HCT116 (cell line): ENCODE measurements around the gene ALDH1L1. TPM values are rescaled to one million over a fixed set of nuclear protein-coding genes. Genes with fewer than 3 reads are reported as not detected.

Experiments used
- ATAC-seq: fragments of 200-7000 bp; cut with Tn5 transposase; 2 replicates; pipeline ENCODE4 v1.9.1; 2020; ENCODE audit warnings: mild to moderate bottlenecking, moderate library complexity
- BruUV-seq: library from RNA; stranded (reverse); fragments of 400-500 nt; replicated peaks from 2 replicates; lab custom pipeline; 2021; lab: Mats Ljungman, UMichigan
- CTCF ChIA-PET: fragments of 300-600 bp; sonication (Branson Sonifier 250); formaldehyde crosslinking; loops from one replicate; lab custom pipeline; 2021; ENCODE audit warnings: antibody characterized with exemption; lab: Charles Lee
- POLR2A ChIA-PET: fragments of 300-600, 350-600 bp; sonication (Branson Sonifier 250); formaldehyde crosslinking; loops from one replicate; lab custom pipeline; 2021; ENCODE audit warnings: antibody characterized with exemption; lab: Charles Lee
- RAD21 ChIA-PET, 2 experiments: fragments of 300-600 bp; sonication (Branson Sonifier 250); formaldehyde crosslinking; loops; one replicate each; lab custom pipeline; 2023; ENCODE audit warnings: low total read pairs in 2 of 2; ENCODE audit not compliant: uncharacterized antibody in 2 of 2, unreplicated experiment in 2 of 2, low non-redundant PET in 1 of 2; lab: Charles Lee
- DNase-seq: peaks from one replicate; pipeline ENCODE4 v3.0.0-alpha.2; 2010; ENCODE audit warnings: low read depth, low spot score
- H2AFZ ChIP-seq: fragments of 200-600 bp; shearing (Covaris generic), sonication (generic); 2 replicates; pipeline ENCODE4 v1.6.1; 2017; ENCODE audit warnings: low read depth, mixed run types, mixed read lengths, antibody characterized with exemption, low read length; ENCODE audit not compliant: poor library complexity, severe bottlenecking
- H3K27ac ChIP-seq: 2 replicates; pipeline ENCODE4 v1.5.1; 2012; ENCODE audit warnings: low read depth, low read length
- H3K27me3 ChIP-seq: fragments of 200-600 bp; sonication (generic); 2 replicates; pipeline ENCODE4 v1.6.1; 2016; ENCODE audit warnings: mixed run types, low read length, mixed read lengths; ENCODE audit not compliant: insufficient read depth
- H3K36me3 ChIP-seq, 2 experiments: fragments of 200-500 bp in 1 of 2; fragments of 200-600 bp in 1 of 2; sonication (Bioruptor generic) in 1 of 2; sonication (generic) in 1 of 2; 2 replicates each; pipeline versions ENCODE4 v1.5.1 to v1.6.1; 2014 to 2016; ENCODE audit warnings: low read length in 2 of 2, inconsistent platforms in 1 of 2, mixed read lengths in 1 of 2, mixed run types in 1 of 2; ENCODE audit not compliant: insufficient read depth in 2 of 2, control insufficient read depth in 1 of 2
- H3K4me1 ChIP-seq, 2 experiments: fragments of 200-600 bp in 1 of 2; sonication (generic) in 1 of 2; 2 replicates each; pipeline versions ENCODE4 v1.5.1 to v1.6.1; 2012 to 2017; ENCODE audit warnings: low read length in 2 of 2, inconsistent platforms in 1 of 2, mild to moderate bottlenecking in 1 of 2, mixed read lengths in 1 of 2, mixed run types in 1 of 2, moderate library complexity in 1 of 2; ENCODE audit not compliant: insufficient read depth in 2 of 2, control insufficient read depth in 1 of 2
- H3K4me2 ChIP-seq: fragments of 200-600 bp; sonication (generic); 2 replicates; pipeline ENCODE4 v1.6.1; 2017; ENCODE audit warnings: mixed run types, low read length, mixed read lengths
- H3K4me3 ChIP-seq, 2 experiments: fragments of 200-600 bp in 1 of 2; sonication (generic) in 1 of 2; replicated peaks in 1 of 2; 2 replicates each; pipeline ENCODE4 v1.5.1; 2011 to 2016; ENCODE audit warnings: low read length in 2 of 2, control low read depth in 1 of 2, low read depth in 1 of 2, mild to moderate bottlenecking in 1 of 2, mixed read lengths in 1 of 2, mixed run types in 1 of 2
- H3K79me2 ChIP-seq: fragments of 200-600 bp; sonication (generic); 2 replicates; pipeline ENCODE4 v1.6.1; 2017; ENCODE audit warnings: mild to moderate bottlenecking, mixed run types, low read length, moderate library complexity, mixed read lengths; ENCODE audit not compliant: insufficient read depth
- H3K9ac ChIP-seq: fragments of 200-600 bp; sonication (generic); 2 replicates; pipeline ENCODE4 v1.6.1; 2016; ENCODE audit warnings: low read length, mixed read lengths
- H3K9me2 ChIP-seq: fragments of 200-600 bp; sonication (generic), shearing (Covaris generic); 2 replicates; pipeline ENCODE4 v1.6.1; 2017; ENCODE audit warnings: mixed run types, mild to moderate bottlenecking, moderate library complexity; ENCODE audit not compliant: insufficient read depth
- H3K9me3 ChIP-seq, 2 experiments: fragments of 200-500 bp in 1 of 2; fragments of 200-600 bp in 1 of 2; sonication (Bioruptor generic) in 1 of 2; sonication (generic) in 1 of 2; 2 replicates each; pipeline ENCODE4 v1.6.1; 2014 to 2017; ENCODE audit warnings: low read length in 2 of 2, mixed read lengths in 2 of 2, inconsistent platforms in 1 of 2, low read depth in 1 of 2, mild to moderate bottlenecking in 1 of 2, mixed run types in 1 of 2, moderate library complexity in 1 of 2; ENCODE audit not compliant: control insufficient read depth in 1 of 2, insufficient read depth in 1 of 2
- H4K20me1 ChIP-seq: fragments of 200-600 bp; sonication (generic), shearing (Covaris generic); 2 replicates; pipeline ENCODE4 v1.6.1; 2017; ENCODE audit warnings: mixed run types, mild to moderate bottlenecking, moderate library complexity; ENCODE audit not compliant: insufficient read depth
- ATF3 ChIP-seq: IDR thresholded peaks from 2 replicates; pipeline ENCODE4 v1.6.1; 2012
- CBX3 ChIP-seq: IDR thresholded peaks from 2 replicates; pipeline ENCODE4 v1.6.1; 2012; ENCODE audit warnings: low read depth
- CEBPB ChIP-seq: IDR thresholded peaks from 2 replicates; pipeline ENCODE4 v1.6.1; 2012; ENCODE audit warnings: low read depth
- CTCF ChIP-seq, 3 experiments: fragments of 200-600 bp in 1 of 3; sonication (generic) in 1 of 3; IDR thresholded peaks in 2 of 3; conservative IDR thresholded peaks in 1 of 3; 2 replicates each; pipeline ENCODE4 v1.5.1; 2012 to 2017; ENCODE audit warnings: low read depth in 2 of 3, low read length in 2 of 3, antibody characterized with exemption in 1 of 3, borderline replicate concordance in 1 of 3, control low read depth in 1 of 3, mild to moderate bottlenecking in 1 of 3, mixed read lengths in 1 of 3, mixed run types in 1 of 3, moderate library complexity in 1 of 3; ENCODE audit not compliant: insufficient read depth in 1 of 3
- EGR1 ChIP-seq: IDR thresholded peaks from 2 replicates; pipeline ENCODE4 v1.6.1; 2012; ENCODE audit warnings: low read depth
- ELF1 ChIP-seq: IDR thresholded peaks from 2 replicates; pipeline ENCODE4 v1.6.1; 2012; ENCODE audit warnings: low read depth, borderline replicate concordance
- EZH2 ChIP-seq: fragments of 200-600 bp; sonication (generic); IDR thresholded peaks from 2 replicates; pipeline ENCODE4 v1.6.1; 2017; ENCODE audit warnings: antibody characterized with exemption, mixed run types
- EZH2phosphoT487 ChIP-seq: fragments of 200-600 bp; IDR thresholded peaks from 2 replicates; pipeline ENCODE4 v1.6.1; 2018; ENCODE audit warnings: antibody characterized with exemption, borderline replicate concordance
- FOSL1 ChIP-seq: IDR thresholded peaks from 2 replicates; pipeline ENCODE4 v1.6.1; 2012; ENCODE audit warnings: low read depth
- JUND ChIP-seq: IDR thresholded peaks from 2 replicates; pipeline ENCODE4 v1.6.1; 2012
- RAD21 ChIP-seq: IDR thresholded peaks from 2 replicates; pipeline ENCODE4 v1.6.1; 2012; ENCODE audit warnings: low read depth, mild to moderate bottlenecking
- SIN3A ChIP-seq: IDR thresholded peaks from 2 replicates; pipeline ENCODE4 v1.6.1; 2012; ENCODE audit warnings: low read depth
- SP1 ChIP-seq: IDR thresholded peaks from 2 replicates; pipeline ENCODE4 v1.6.1; 2012; ENCODE audit warnings: low read depth
- SRF ChIP-seq: IDR thresholded peaks from 2 replicates; pipeline ENCODE4 v1.6.1; 2012; ENCODE audit warnings: low read depth
- TCF7L2 ChIP-seq: IDR thresholded peaks from 2 replicates; pipeline ENCODE4 v1.7.0; 2011; ENCODE audit warnings: borderline replicate concordance, inconsistent platforms; ENCODE audit not compliant: insufficient read depth, insufficient read length; ENCODE audit errors: extremely low read depth
- ZBTB33 ChIP-seq: IDR thresholded peaks from 2 replicates; pipeline ENCODE4 v1.6.1; 2011; ENCODE audit warnings: mild to moderate bottlenecking, low read length, moderate library complexity; ENCODE audit not compliant: insufficient replicate concordance; ENCODE audit errors: extremely low read depth
- ZFX ChIP-seq: fragments of 450-650 bp; IDR thresholded peaks from 2 replicates; pipeline ENCODE4 v1.6.1; 2017
- ZNF274 ChIP-seq: fragments of 200-500 bp; sonication (Bioruptor generic); IDR thresholded peaks from 2 replicates; pipeline ENCODE4 v1.6.1; 2014; ENCODE audit warnings: mild to moderate bottlenecking, low read depth, low read length, inconsistent platforms
- intact Hi-C: fragments of 100-400 bp; cut with micrococcal nuclease; formaldehyde crosslinking; loops from 2 replicates; pipeline ENCODE4 v1.10.0; 2022
- total RNA-seq: library from RNA; stranded (reverse); gene quantifications from one replicate; pipeline ENCODE4 v1.2.1, GENCODE V29; 2021; ENCODE audit not compliant: unreplicated experiment
- TF ChIP-seq, protein P1 (sequence below): IDR thresholded peaks from 2 replicates; pipeline ENCODE4 v1.6.1; 2012

ALDH1L1 gene
- total RNA-seq, 1 experiment from 2014 or later: 0.81 TPM

DNA sequence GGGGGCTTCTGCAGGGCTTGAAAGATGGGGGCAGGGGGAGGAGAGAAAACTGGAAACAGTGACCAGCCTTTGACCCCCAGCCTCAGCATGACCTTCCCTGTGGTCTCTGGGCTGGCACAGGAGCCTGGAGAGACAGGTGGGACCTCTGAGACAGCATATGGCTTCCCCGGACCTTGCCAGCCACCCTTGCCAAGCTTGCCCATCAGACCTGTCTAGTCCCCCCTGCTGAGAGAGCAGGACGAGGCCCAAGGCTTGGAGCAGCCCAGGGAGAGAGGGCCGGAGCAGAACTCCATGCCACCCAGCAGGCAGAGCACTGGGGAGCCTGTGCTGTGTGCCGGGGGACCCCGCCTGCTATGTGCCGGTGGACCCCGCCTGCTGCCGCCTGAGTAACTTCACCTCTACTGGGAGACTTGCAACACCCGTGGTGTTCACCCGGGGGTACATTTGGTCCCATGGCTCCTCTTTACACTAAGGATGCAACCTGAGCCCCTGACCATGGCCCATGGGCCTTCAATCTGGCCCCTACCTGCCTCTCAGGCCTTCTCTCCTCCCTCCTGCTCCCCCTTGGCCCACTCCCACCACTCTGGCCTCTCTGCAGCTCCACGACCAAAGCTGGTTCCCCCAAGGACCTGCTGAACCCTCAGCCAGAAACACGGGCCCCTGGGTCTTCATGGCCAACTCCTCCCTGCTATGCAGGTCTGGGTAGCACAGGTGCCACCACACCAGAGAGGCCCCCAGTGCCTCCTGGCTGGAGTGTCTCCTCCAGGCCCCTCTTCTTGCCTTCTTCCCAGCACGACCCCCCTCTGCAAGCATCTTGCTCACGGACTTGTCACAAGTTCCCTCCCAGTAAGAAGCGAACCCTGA lies 75.4 kb downstream of the ALDH1L1 start:
- no TSS peak for BruUV-seq
- RAD21 ChIA-PET: no interaction called here

More for the DNA sequence above, 75.4 kb downstream of the ALDH1L1 start:
- no peaks in the 10 kb centered on the region for H3K9me3 ChIP-seq
- no peak overlapping the region for H3K27ac ChIP-seq
- no peaks in the 10 kb centered on the region for H3K4me1 ChIP-seq
- TF ChIP-seq CTCF (IDR thresholded peaks at IDR 0.05 in 2 of 3, conservative IDR thresholded peaks at IDR 0.05 in 1 of 3; ENCODE audit: borderline replicate concordance in 1 of 3, insufficient read depth in 1 of 3, low read depth in 2 of 3, low read length in 2 of 3): no peak
- TF ChIP-seq FOSL1: no peak
- TF ChIP-seq EZH2phosphoT487: no peak
- no peak for TF ChIP-seq ZFX
- TF ChIP-seq ATF3: no peak
- TF ChIP-seq ZBTB33: no peak
- TF ChIP-seq TCF7L2: no peak
- TF ChIP-seq SP1: no peak
- no peak for TF ChIP-seq SIN3A
- TF ChIP-seq, protein P1, sequence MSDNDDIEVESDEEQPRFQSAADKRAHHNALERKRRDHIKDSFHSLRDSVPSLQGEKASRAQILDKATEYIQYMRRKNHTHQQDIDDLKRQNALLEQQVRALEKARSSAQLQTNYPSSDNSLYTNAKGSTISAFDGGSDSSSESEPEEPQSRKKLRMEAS: no peak
- no peak for TF ChIP-seq EZH2
- no peak for TF ChIP-seq RAD21
- no peak for TF ChIP-seq ZNF274
- no peak for TF ChIP-seq SRF
- TF ChIP-seq CEBPB: no peak
- TF ChIP-seq ELF1: no peak
- TF ChIP-seq EGR1: no peak
- no peak for TF ChIP-seq JUND
- no peak for TF ChIP-seq CBX3
- TF ChIP-seq, all 23 proteins: peak for 0
- Histone ChIP-seq H3K9me2 (no peaks in the 10 kb centered on the region), H3K4me2 (no peak overlapping the region), H3K9ac (no peak overlapping the region), H3K4me3 (no peak overlapping the region), H3K27me3 (no peaks in the 10 kb centered on the region), H3K79me2 (no peaks in the 10 kb centered on the region), H4K20me1 (no peaks in the 10 kb centered on the region), H3K36me3 (no peaks in the 10 kb centered on the region), H2AFZ (no peak overlapping the region)
- ATAC-seq: no peak
- ChIA-PET CTCF (no interaction called here), POLR2A (no interaction called here)
- DNase-seq: no peak
- intact Hi-C loops: no loop called here
